Measurements from ENCODE around the gene HTT. TPM values are rescaled to one million over a fixed set of nuclear protein-coding genes. Genes with fewer than 3 reads are reported as not detected.

HTT gene
- total RNA-seq, 1 donor, result 44.5 TPM

GRCh38 chr4:3245676-3246075 lies 171.2 kb downstream of the HTT start:
- Histone ChIP-seq H4K20me1 (ENCODE audit: insufficient read depth, low read length) (no peaks in the 10 kb centered on the region), H3K27me3 (ENCODE audit: insufficient read depth, low read length) (no peaks in the 10 kb centered on the region), H2AFZ (ENCODE audit: low read length) (no peak overlapping the region), H3K4me2 (ENCODE audit: insufficient read depth, low read length) (no peak overlapping the region), H3K9me3 (ENCODE audit: low read depth, low read length) (no peaks in the 10 kb centered on the region), H3K4me1 (ENCODE audit: insufficient read depth, low read length) (no peaks in the 10 kb centered on the region), H3K4me3 (ENCODE audit: insufficient read depth, low read length) (no peak overlapping the region), H3K27ac (ENCODE audit: low read depth, low read length) (no peak overlapping the region), H3K36me3 (ENCODE audit: insufficient read depth, low read length) (peaks cover 4% of the 10 kb centered on the region), H3K79me2 (ENCODE audit: insufficient read depth, low read length) (no peaks in the 10 kb centered on the region)
- TF ChIP-seq CTCF (IDR thresholded peaks at IDR 0.05; ENCODE audit: extremely low read depth, low read depth, low read length), result no peak
- DNase-seq (ENCODE audit: insufficient read length, low spot score, missing footprints), result peak; percentile 88

GRCh38 chr4:3246458-3247398 lies 172.2 kb downstream of the HTT start:
- no peak overlapping the region for H2AFZ ChIP-seq (ENCODE audit: low read length)
- no peak for TF ChIP-seq CTCF (IDR thresholded peaks at IDR 0.05; ENCODE audit: extremely low read depth, low read depth, low read length)
- no peaks in the 10 kb centered on the region for H3K9me3 ChIP-seq (ENCODE audit: low read depth, low read length)
- no peaks in the 10 kb centered on the region for H3K4me1 ChIP-seq (ENCODE audit: insufficient read depth, low read length)
- no peak overlapping the region for H3K4me3 ChIP-seq (ENCODE audit: insufficient read depth, low read length)
- H3K79me2 ChIP-seq (ENCODE audit: insufficient read depth, low read length), result no peaks in the 10 kb centered on the region
- no peak overlapping the region for H3K27ac ChIP-seq (ENCODE audit: low read depth, low read length)
- H4K20me1 ChIP-seq (ENCODE audit: insufficient read depth, low read length), result no peaks in the 10 kb centered on the region
- H3K4me2 ChIP-seq (ENCODE audit: insufficient read depth, low read length), result no peak overlapping the region
- no peaks in the 10 kb centered on the region for H3K36me3 ChIP-seq (ENCODE audit: insufficient read depth, low read length)
- DNase-seq (ENCODE audit: insufficient read length, low spot score, missing footprints), result peak; percentile 92
- H3K27me3 ChIP-seq (ENCODE audit: insufficient read depth, low read length), result no peaks in the 10 kb centered on the region

DNA sequence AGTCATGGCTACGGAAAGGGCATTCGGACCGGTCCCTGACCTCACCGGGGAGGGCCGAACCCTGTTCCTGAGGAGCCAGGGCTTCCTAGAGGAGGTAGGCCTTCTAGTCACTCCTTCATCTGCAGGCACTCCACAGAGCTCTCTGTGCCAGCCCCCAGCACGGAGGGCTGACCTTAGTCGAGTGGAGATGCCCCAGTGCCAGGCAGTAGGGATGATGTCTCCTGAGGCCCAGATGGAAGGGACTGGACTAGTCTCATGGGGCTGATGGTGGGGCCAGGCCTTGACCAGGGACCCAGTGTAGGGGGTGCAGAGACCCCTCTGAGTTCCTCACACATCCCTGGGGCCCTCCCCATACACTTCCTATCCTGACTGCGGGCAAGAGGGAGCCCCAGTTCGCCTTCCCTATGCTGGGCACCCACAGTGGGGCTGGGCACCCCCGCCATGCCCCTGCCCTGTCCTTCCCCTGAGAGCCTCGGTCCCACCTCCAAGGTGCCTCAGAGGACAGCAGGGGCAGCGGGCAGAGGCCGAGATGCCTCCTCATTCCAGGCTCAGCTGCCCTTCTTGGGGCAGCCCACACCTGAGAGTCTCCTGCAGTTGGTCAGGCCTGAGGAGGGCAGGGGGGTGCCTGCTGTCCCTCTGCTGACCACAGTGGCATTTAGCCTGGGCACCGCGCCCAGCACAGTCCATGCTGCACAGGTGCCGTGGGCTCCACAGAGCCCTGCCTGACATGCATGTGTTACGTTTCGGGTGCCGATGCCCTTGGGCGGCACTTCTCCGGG lies 173.1 kb downstream of the HTT start:
- no peaks in the 10 kb centered on the region for H3K27me3 ChIP-seq (ENCODE audit: insufficient read depth, low read length)
- no peaks in the 10 kb centered on the region for H4K20me1 ChIP-seq (ENCODE audit: insufficient read depth, low read length)
- no peak overlapping the region for H3K4me3 ChIP-seq (ENCODE audit: insufficient read depth, low read length)
- TF ChIP-seq CTCF (IDR thresholded peaks at IDR 0.05; ENCODE audit: extremely low read depth, low read depth, low read length), result no peak
- H3K4me2 ChIP-seq (ENCODE audit: insufficient read depth, low read length), result no peak overlapping the region
- DNase-seq (ENCODE audit: insufficient read length, low spot score, missing footprints), result peak; percentile 80
- H3K27ac ChIP-seq (ENCODE audit: low read depth, low read length), result no peak overlapping the region
- H2AFZ ChIP-seq (ENCODE audit: low read length), result no peak overlapping the region
- no peaks in the 10 kb centered on the region for H3K36me3 ChIP-seq (ENCODE audit: insufficient read depth, low read length)
- H3K4me1 ChIP-seq (ENCODE audit: insufficient read depth, low read length), result no peaks in the 10 kb centered on the region
- no peaks in the 10 kb centered on the region for H3K9me3 ChIP-seq (ENCODE audit: low read depth, low read length)
- no peaks in the 10 kb centered on the region for H3K79me2 ChIP-seq (ENCODE audit: insufficient read depth, low read length)

DNA sequence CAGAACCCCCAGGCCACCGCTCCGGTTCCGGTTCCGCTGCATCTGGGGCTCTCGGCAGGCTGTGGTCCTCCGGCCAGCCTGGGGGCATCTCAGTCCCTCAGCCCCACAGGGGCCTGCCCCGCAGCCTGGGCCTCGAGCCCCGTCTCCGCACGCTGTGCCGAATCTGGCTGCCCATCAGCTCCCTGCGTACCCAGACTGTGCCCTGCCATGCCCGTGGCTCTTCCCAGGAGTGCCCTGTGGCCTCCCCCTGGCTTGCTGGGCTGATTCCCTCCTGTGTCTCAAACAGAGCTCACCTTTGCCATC lies 173.6 kb downstream of the HTT start:
- Histone ChIP-seq H3K4me1 (ENCODE audit: insufficient read depth, low read length) (no peaks in the 10 kb centered on the region), H3K9me3 (ENCODE audit: low read depth, low read length) (no peaks in the 10 kb centered on the region), H3K36me3 (ENCODE audit: insufficient read depth, low read length) (no peaks in the 10 kb centered on the region), H3K27ac (ENCODE audit: low read depth, low read length) (no peak overlapping the region), H2AFZ (ENCODE audit: low read length) (no peak overlapping the region), H3K4me2 (ENCODE audit: insufficient read depth, low read length) (no peak overlapping the region), H3K27me3 (ENCODE audit: insufficient read depth, low read length) (no peaks in the 10 kb centered on the region), H4K20me1 (ENCODE audit: insufficient read depth, low read length) (no peaks in the 10 kb centered on the region), H3K79me2 (ENCODE audit: insufficient read depth, low read length) (no peaks in the 10 kb centered on the region), H3K4me3 (ENCODE audit: insufficient read depth, low read length) (no peak overlapping the region)
- no peak for TF ChIP-seq CTCF (IDR thresholded peaks at IDR 0.05; ENCODE audit: extremely low read depth, low read depth, low read length)
- DNase-seq (ENCODE audit: insufficient read length, low spot score, missing footprints), result peak; percentile 88
